Left colon (tissue), 2 donors: Measurements from ENCODE around the gene CD2. TPM values are rescaled to one million over a fixed set of nuclear protein-coding genes. Genes with fewer than 3 reads are reported as not detected.
A peak's percentile ranks its signal among the peaks of the same experiment; 100 is the strongest.

Experiments
- ATAC-seq: fragments of 200-7000 bp; cut with Tn5 transposase; one replicate; pipeline ENCODE4 v1.9.1; 2020; ENCODE audit warnings: mild to moderate bottlenecking, moderate library complexity
- DNase-seq, 2 donors: peaks; one replicate each; pipeline ENCODE4 v3.0.0-alpha.2; 2020
- intact Hi-C, 2 donors: fragments of 100-400 bp; cut with DNase I in 1 of 2; cut with micrococcal nuclease in 1 of 2; formaldehyde crosslinking; loops; one replicate each; pipeline versions ENCODE4 v1.11.2 to v1.14.0; 2022; cut with DNase I, micrococcal nuclease
- total RNA-seq, 2 donors: library from RNA; stranded (reverse); fragmentation: NEBNext Ultra II Directional; extraction: Animal tissue kit (Norgen Biotek cat#: 25700); gene quantifications; one replicate each; pipeline ENCODE4 v1.2.1, GENCODE V29; 2021
- donor health status: DM: no; HTN: no; CAD: no.
- donor health status: DM: yes; HTN: yes; CAD: no.

CD2 gene
- total RNA-seq, 2 donors from 2014 or later, result 2.9 to 3.5 TPM

DNA sequence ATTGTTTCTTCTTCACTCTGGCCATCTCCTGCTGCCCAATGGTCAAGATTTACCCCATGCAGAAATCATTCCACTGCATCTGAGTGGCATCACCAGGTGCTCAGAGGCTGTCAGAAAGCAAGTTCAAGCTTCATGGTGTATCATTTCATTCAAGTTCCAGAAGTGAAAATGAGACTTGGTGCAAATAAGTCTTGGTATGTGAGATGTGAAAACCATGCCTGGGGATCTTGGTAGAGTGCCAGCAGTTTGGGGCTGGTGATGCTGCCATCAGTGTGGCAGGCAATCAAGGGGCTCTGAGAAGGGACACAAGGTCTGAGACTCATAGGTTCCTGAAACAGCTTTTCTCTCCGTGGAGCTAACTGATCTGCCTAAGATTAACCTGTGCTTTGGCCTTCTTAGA, 52.0 kb downstream of the CD2 start:
- no peak for ATAC-seq
- intact Hi-C loops, result no loop called here
- DNase-seq, result no peak

- intact Hi-C loops, result no loop called here
- ATAC-seq (no peak), DNase-seq (no peak)
Observed at GRCh38 chr1:116806671-116807070, 52.4 kb downstream of the CD2 start.

DNA sequence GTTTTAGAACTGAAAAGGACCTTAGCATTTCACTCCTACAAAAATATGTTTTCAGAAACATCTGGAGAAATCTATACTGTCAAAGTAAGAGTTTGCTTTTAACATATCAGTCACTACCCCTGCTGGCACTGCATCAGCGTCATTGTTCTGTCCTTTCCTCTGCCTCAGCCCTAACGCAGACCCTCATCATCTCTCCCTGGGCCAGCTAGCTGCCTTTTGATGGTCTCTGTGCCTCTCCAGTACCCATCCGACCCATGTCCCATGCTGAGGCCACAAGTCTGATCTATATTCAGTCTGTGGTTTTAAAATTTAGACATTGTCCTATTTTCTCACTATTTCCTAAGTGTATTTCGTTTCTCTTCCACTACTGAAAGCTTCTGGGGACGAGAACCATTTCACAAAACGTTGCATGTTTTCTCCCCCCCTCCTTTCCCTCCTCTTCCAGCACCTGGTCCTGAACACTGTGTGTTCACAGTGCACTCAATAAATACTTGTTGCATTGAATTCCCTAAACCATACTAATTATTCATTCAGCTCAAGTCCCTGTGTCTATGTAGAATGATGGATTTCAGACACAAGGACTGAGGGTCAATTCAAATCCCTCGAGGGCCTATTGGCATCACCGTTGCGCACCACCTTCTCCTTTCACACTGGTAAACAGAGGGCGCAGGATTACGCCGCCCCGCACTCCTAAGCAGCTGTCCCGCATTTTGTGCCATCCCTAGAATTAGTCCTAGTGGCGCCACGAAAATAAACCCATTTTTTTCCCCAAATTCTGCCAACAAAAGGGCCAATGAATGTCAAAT, 53.4 kb downstream of the CD2 start:
- DNase-seq (no peak), ATAC-seq (no peak)
- intact Hi-C loops, result no loop called here

DNA sequence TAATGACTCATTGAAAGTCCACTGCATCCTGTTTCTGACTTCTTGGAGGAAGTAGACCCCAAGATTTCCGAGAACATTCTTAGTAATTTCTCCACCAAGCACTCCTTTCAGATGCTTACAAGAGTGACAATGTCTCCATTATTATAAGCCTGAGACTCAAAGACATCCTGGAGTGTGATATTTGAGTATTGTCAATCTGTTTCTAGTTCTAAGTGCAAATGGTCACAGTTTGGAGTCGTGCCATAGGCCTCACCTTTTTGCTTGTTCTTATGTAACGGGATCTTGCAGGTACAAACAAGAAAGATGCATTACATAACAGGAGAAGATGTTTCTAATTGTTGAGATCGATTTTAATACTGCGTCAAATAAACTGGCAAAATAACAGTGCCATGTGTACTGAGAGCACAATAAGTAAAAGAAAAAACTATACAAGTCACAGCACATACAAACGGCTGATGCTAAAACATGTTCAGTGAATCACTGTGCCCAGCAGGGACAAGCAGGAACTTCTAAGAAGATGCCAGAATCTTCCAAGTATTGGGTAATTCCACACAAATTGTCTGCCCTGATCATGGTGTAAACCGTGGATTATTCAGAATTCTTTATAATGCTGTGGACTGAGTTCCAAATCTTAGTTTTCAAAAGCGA, 54.1 kb downstream of the CD2 start:
- intact Hi-C loops, result no loop called here
- no peak for DNase-seq
- no peak for ATAC-seq

GRCh38 chr1:116808848-116809508, 54.7 kb downstream of the CD2 start:
- DNase-seq, result no peak

GRCh38 chr1:116811321-116811720, 57.1 kb downstream of the CD2 start:
- DNase-seq (no peak), ATAC-seq (no peak)
- intact Hi-C loops, result no loop called here

More at GRCh38 chr1:116808848-116809508, 54.7 kb downstream of the CD2 start:
- no peak for ATAC-seq
- intact Hi-C loops, result no loop called here

DNA sequence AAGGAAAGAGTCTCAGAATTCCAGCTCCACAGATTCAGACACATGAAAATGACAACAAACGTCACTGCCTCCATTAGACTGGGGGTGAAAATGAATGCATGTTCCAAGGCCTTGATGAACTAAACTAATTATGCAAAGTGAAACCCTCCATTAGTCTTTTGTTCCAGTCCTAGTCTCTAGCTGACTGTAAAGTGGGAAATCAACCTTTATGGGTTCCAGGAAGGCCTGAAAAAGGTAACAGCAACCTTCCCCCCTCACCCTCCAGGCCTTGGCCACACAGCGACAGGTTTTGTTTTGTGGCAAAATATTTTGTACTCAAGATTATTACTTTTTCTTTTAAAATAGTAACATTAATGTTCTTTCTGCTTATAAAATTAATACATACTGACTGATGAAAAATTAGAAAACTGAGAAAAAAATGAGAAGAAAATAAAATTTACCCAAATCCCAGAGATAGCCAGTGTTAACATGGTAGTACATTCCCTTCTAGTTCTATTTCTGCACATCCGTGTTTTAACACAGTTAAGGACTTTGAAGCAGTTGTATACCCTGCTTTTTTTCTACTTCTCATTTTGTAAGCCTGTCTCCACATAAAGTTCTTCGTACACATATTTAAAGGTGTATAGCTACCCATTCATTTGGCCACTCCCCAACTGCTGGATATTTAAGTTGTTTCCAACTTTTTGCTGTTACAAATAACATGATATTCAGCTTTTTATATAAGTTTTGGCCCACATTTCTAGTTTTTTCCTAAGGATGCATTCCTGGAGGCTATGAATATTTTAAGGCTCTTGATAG, 60.9 kb downstream of the CD2 start:
- intact Hi-C loops, result no loop called here
- ATAC-seq (no peak), DNase-seq (no peak)

- intact Hi-C loops, result no loop called here
- peak; percentile 42 to 52 for DNase-seq
- ATAC-seq, result peak; percentile 46
Observed at GRCh38 chr1:116817582-116818064, 63.4 kb downstream of the CD2 start.

Other genes starting within 250 kb of the CD2 start
- 10 to 100 TPM; 30.0 to 34.1 TPM for gene CD58, start 183.4 kb upstream of the CD2 start, total RNA-seq
- 10 to 100 TPM; 27.5 to 29.8 TPM for gene IGSF3, start 86.7 kb upstream of the CD2 start, total RNA-seq
- gene PTGFRN, start 155.5 kb downstream of the CD2 start, total RNA-seq, result 10 to 100 TPM; 97.2 to 98.6 TPM
- gene CD101, start 247.3 kb downstream of the CD2 start, total RNA-seq, result 1 to 10 TPM; 2.8 to 3.7 TPM